HG02623 (cell line): ENCODE data around the gene GNAI2.
"Not testable (repeated sequence)": the region's sequence is repeated elsewhere in the genome, so short reads cannot be mapped to it uniquely, and the experiment has no call there.

Experiments used
- ATAC-seq: cut with Tn5 transposase; IDR thresholded peaks from one replicate; pipeline ENCODE4 v1.9.1; 2021; ENCODE audit warnings: moderate library complexity; ENCODE audit not compliant: unreplicated experiment

Gene GNAI2

GRCh38 chr3:50224639-50225038 is 11.4 kb upstream of the GNAI2 start:
- ATAC-seq: no peak

GRCh38 chr3:50226888-50227389 is 9.1 kb upstream of the GNAI2 start:
- peak; percentile 23 for ATAC-seq

GRCh38 chr3:50227390-50228183 is 8.4 kb upstream of the GNAI2 start:
- peak; percentile 77 for ATAC-seq

GRCh38 chr3:50228184-50228763 is 7.7 kb upstream of the GNAI2 start:
- not testable (repeated sequence) for ATAC-seq

GRCh38 chr3:50229490-50229889 is 6.5 kb upstream of the GNAI2 start:
- no peak for ATAC-seq

- no peak for ATAC-seq
Measured at GRCh38 chr3:50230104-50230793, 5.8 kb upstream of the GNAI2 start.

GRCh38 chr3:50230794-50231125 is 5.2 kb upstream of the GNAI2 start:
- ATAC-seq: no peak

GRCh38 chr3:50231581-50231980 is 4.4 kb upstream of the GNAI2 start:
- ATAC-seq: no peak

- no peak for ATAC-seq
Measured at GRCh38 chr3:50232303-50232702, 3.7 kb upstream of the GNAI2 start.

GRCh38 chr3:50233176-50233575 is 2.8 kb upstream of the GNAI2 start:
- no peak for ATAC-seq

GRCh38 chr3:50236484-50237132 is 604 bp downstream of the GNAI2 start:
- no peak for ATAC-seq

- no peak for ATAC-seq
Measured at GRCh38 chr3:50237133-50237651, 1.2 kb downstream of the GNAI2 start.

GRCh38 chr3:50237754-50238548 is 1.9 kb downstream of the GNAI2 start:
- peak; percentile 26 for ATAC-seq

- no peak for ATAC-seq
Measured at GRCh38 chr3:50238549-50239026, 2.6 kb downstream of the GNAI2 start.

GRCh38 chr3:50239649-50240048 is 3.6 kb downstream of the GNAI2 start:
- ATAC-seq: no peak

- no peak for ATAC-seq
Measured at GRCh38 chr3:50241163-50241562, 5.2 kb downstream of the GNAI2 start.

- ATAC-seq: no peak
Measured at GRCh38 chr3:50241713-50242380, 5.8 kb downstream of the GNAI2 start.

- ATAC-seq: no peak
Measured at GRCh38 chr3:50242381-50242770, 6.4 kb downstream of the GNAI2 start.

GRCh38 chr3:50242851-50243542 is 7.0 kb downstream of the GNAI2 start:
- ATAC-seq: no peak
